ENCODE measurements around the gene FANCC.
"Not testable (repeated sequence)": the region's sequence is repeated elsewhere in the genome, so short reads cannot be mapped to it uniquely, and the experiment has no call there.

The FANCC gene

DNA sequence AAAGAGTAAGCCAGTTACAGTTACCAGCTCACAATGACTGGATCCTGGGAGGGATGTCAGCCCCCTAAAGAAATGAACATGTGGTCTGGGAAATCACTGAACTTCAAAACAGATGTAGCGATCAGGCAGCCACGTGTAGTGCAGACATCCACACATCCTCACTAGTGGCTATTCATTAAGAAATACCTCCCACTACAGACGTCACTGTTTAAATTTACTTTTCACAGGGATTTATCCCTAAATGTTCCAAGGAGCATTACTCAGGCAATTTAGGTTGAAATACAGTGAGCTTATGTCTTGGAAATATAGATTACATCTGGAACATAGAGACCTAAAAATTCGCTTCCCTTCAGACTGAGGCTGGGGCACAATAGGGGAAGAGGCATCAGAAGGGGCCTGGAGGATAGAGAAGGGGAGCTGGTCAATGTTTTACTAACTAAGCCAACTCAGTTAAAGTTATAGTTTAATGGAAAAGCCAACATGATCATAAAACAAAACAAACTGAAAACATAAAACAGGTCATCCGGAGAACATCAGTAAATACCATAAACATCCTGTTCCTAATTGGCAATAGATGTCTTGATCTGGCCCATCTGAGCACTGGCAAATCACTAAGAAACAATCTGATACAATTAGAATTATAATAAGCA, 92.3 kb downstream of the FANCC start:
- no peak for DNase-seq

DNA sequence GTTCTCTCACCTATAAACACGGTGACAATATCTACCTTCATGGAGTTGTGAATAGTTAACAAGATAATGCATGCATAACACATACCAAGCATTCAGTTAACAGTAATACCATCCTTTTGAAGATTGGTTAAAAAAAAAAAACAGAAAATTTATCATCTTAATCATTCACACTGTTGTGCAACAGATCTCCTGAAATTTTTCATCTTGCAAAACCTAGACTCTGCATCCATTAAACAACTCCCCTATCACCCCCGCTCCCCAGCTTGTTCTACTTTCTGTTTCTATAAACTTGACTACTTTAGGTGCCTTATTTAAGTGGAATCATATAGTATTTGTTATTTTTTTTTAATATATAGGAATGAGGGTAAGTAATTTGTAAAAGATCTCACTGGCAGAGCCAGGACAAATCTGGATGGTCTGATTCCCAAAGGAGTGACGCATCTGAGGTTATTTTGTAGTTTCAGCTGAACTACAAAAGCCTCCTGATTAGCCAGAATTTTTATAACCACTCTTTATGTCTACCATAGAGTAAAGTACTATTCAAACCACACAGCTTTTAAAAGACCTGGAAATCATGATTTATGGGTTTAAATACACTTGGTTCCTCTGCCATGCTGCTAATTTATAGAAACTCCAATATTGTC, 93.0 kb downstream of the FANCC start:
- no peak for DNase-seq

DNA sequence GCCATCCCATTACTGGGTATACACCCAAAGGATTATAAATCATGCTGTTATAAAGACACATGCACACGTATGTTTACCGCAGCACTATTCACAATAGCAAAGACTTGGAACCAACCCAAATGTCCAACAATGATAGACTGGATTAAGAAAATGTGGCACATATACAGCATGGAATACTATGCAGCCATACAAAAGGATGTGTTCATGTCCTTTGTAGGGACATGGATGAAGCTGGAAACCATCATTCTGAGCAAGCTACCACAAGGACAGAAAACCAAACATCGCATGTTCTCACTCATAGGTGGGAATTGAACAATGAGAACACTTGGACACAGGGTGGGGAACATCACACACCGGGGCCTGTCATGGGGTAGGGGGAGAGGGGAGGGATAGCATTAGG, 97.2 kb downstream of the FANCC start:
- not testable (repeated sequence) for DNase-seq

DNA sequence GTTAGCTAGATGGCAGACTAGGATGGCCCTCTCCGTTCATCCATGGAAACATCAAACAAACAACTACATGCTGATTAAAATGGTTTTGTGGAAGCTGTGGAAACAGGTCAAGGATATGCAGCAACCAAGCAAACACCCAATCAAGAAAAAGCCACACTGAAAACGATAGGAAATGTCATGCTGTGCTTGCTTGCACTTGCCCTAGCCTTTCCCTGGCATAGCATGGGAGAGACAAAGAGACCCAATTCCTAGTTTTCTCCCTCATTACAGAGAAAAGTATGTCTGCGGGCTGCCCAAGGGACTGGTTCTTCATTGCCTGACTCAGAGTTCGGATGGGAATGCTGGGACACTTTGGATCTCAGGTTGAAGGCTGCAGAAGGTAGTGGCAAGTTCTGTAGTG, 98.7 kb downstream of the FANCC start:
- DNase-seq, result no peak

DNA sequence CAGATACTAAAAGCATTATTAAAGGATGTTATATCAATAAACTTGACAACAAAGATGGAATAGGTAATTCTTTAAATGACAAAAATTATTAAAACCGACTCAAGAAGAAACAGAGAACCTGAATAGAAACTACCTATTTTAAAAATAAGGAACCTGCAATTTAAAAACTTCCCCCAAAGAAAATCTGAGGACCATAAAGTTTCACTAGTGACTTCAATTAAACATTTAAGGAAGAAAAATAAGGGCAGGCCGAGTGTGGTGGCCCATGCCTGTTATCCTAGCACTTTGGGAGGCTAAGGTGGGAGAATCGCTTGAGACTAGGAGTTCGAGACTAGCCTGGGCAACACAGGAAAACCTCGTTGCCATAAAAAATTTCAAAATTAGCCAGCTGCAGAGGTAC, 99.6 kb downstream of the FANCC start:
- no peak for DNase-seq

- DNase-seq, result no peak
Observed at GRCh38 chr9:95215336-95215898, 102.1 kb downstream of the FANCC start.

DNA sequence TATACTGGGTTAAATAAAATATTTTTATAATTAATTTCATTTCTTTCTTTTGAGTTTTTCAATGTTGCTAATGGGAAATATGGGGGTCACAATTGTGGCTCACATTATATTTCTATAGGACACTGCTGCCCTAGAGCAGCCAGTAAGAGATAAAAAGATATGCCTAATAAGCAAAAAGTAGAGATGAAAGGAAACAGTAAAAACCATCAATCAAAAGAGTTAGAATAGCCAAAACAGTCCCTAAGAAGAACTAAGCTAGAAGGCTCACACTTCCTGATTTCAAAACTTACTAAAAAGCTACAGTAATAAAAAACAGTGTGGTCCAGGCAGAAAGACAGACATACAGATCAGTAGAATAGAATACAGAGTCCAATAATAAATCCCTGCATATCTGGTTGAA, 104.4 kb downstream of the FANCC start:
- DNase-seq, result no peak

DNA sequence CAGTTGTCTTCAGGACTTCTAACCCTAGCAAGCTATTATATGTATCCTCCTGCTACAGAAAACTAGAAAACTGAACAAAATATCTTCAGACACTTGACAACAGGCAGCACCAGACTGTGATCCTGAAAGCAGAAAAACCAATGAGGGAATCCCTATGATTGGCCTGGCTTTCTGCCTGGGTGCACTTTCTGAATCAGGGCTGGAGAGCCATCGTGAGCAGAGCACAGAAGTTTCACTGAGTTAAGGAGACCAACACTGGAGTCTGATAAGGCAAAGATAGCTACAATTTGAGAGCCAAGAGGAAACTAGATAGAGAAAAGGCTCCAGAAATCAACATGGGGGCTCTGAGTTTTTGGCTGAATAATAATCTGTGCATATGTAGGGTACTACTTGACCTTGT, 106.5 kb downstream of the FANCC start:
- DNase-seq, result no peak

- no peak for DNase-seq
Observed at GRCh38 chr9:95207403-95207802, 110.1 kb downstream of the FANCC start.

DNA sequence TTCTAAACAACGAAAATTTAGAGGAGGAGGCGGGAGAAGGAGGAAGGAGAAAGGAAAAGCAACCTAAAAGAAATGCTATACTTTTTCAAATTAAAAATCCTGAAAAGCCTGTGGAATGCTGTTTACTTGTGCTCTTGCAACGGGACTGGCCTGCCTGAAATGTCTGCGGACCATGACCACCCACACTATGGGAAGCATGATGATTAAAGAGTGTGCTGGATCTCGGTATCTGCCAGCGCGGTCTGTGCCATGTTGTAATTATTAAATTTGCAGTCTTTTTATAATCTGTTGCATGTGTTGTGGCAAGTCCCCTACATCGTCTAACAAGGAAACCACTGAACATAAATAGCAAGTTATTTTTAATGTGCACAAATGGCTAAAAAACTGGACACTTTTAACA, 111.4 kb downstream of the FANCC start:
- no peak for DNase-seq

DNA sequence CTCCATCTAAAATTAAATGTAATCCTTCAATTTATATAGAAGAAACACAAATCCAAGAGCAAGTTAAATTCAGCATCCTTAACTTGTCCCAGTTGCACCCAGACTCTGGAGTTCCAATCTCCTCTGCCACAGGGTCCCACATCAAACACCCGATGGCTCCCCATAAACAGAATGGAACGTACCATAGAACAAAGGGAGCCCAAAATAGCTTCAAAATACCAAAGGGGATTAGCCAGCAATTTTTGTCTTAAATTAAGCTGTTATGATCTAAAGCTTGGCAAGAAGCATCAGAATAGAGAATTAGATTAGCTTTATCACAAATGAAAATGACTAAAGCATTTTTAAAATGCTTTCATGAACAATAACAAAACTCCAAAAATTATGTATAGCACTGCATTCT, 112.8 kb downstream of the FANCC start:
- no peak for DNase-seq

DNA sequence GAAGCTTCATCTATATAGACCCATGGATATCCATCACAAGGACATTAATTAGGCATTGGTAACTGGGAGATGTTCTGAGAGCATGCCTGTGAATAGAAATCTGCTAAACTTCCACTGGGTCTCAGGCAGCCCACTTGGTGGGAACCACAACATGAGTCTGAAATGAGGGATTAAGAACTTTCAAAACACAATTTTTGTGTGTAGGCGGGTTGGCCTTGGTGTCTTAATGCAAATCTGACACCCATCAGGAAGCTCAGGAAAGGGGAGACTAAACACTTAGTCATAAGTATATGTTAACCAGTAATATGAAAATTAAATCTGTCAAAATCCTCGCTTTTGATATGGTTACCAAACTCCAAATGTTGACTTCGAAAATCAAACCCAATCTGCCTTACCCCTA, 113.2 kb downstream of the FANCC start:
- DNase-seq, result no peak

DNA sequence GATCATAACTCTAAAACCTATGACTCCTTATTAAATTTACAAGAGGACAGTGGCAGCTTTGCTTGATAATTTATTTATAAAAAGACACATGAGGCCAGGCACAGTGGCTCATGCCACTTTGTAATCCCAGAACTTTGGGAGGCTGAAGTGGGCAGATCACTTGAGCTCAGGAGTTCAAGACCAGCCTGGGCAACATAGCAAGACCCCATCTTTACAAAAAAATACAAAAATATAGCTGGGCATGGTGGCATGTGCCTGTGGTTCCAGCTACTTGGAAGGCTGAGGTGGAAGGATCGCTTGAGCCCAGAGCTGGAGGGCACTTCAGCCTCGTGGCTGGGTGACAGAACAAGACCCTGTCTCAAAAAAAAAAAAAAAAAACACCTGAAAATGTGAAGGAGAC, 114.5 kb downstream of the FANCC start:
- DNase-seq, result not testable (repeated sequence)

DNA sequence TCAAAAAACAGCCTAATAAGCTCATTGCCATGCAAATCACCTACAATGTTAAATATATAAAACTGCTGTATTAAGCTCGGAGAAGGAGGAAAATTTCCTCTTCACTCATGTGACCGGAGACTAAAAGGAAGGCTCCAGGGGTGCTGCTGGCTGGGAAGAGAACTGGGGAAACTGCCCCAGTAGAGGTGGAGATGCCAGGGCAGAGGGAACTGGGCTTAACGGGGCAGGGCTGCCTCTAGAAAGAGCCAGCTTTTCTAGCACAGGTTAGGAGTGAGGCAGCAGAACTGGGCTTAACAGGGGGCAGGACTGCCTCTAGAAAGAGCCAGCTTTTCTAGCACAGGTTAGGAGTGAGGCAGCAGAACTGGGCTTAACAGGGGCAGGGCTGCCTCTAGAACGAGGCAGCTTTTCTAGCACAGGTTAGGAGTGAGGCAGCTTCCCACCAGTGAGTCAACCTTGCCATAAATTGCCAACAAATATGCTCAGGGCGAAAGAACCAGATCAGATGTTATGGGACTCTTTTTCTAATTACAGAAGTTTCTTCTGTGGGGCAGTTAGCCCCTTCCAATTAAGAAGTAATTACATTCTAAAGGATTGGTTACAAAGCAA, 115.3 kb downstream of the FANCC start:
- DNase-seq, result no peak

GRCh38 chr9:95201206-95201605, 116.3 kb downstream of the FANCC start:
- no peak for DNase-seq

- no peak for DNase-seq
Observed at GRCh38 chr9:95197692-95198271, 119.7 kb downstream of the FANCC start.

DNA sequence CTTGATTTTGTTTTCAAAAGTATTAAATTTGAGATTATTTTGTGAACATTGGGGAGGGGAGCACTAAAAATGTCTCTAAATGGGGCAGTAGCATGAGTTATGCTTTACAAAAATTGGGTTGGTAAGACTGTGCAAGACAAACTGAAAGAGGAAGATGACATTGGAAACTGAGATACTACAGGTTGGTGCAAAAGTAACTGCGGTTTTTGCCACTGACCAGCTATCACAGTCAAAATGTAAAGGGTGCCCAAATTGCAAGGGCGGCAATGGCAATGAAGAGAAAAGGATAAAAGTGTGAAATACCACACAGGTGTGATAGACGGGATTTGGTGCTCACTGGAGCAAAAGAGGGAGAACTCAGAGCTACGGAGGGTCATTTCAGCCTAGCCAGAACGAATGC, 124.0 kb downstream of the FANCC start:
- no peak for DNase-seq

DNA sequence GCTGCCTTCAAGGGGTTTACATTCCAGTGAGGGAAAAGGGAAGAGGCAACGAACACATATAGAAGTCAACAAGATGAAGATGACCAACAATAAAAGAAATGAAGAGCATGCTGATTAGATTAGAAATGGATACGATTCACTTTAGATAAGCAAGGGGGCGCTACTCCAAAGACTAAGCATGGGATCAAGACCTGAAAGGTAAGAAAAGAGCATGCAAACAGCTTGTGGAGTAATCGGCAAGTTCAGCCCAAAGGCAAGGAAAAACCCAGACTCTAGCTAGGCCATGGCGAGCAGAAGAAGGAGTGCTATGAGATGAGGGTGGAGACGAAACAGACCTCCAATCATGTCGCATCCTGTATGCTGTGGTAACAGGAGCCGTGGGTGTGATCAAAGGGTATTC, 124.4 kb downstream of the FANCC start:
- no peak for DNase-seq

DNA sequence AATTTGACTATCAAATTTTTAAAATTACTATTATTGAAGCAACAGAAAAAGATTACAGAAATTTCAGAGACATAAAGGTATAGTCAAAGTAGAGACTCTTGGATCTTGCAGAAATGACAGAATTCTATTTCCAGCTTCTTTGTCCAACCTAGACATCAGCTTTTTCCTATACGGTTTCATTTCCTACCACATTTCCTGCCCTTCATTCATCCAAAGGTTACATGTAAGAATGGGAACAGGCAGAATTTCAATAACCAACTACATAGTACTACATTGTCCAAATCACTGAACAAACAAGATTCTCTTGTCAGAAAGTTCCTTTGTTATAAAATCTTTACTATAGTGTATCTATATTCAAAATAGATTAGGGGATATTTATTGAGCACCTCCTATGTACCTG, 124.9 kb downstream of the FANCC start:
- no peak for DNase-seq

GRCh38 chr9:95190413-95190812, 127.1 kb downstream of the FANCC start:
- no peak for DNase-seq

- DNase-seq, result peak; percentile 29
Observed at GRCh38 chr9:95189251-95190098, 128.0 kb downstream of the FANCC start.

- DNase-seq, result no peak
Observed at GRCh38 chr9:95188459-95188858, 129.1 kb downstream of the FANCC start.

- no peak for DNase-seq
Observed at GRCh38 chr9:95185956-95186355, 131.6 kb downstream of the FANCC start.

Data from DMS153 (cell line).